Measurements from ENCODE around the gene PTGR3. TPM values are rescaled to one million over a fixed set of nuclear protein-coding genes. Genes with fewer than 3 reads are reported as not detected.
"Not testable (repeated sequence)": the region's sequence is repeated elsewhere in the genome, so short reads cannot be mapped to it uniquely, and the experiment has no call there.

PTGR3 gene
- total RNA-seq, 1 experiment from 2014 or later = 1.6 TPM

DNA sequence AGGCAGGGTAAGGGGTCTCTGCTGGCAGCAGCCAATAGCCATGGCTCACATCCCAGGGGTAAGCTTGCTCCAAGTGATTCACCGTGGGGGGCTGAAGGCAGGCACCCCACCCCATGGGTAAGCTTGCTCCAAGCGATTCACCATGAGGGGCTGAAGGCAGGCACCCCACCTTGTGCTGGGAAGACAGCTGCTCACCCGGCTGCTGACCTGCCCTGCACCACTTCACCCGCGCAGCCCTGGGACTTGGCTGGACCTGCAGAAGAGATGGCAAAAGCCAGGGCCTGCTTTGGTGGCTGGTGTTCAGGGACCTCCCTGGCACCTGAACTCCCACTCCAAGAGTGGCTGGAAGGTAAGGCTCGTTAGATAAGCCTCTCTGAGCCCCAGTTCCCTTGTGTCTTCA lies 19.2 kb downstream of the PTGR3 start:
- H3K79me1 ChIP-seq (ENCODE audit: insufficient read depth, low read depth, low read length, poor library complexity, severe bottlenecking) = no peaks in the 10 kb centered on the region

GRCh38 chr18:75187702-75188101 lies 21.2 kb downstream of the PTGR3 start:
- not testable (repeated sequence) for DNase-seq; H3K56ac ChIP-seq (ENCODE audit: insufficient read length, low read depth, low read length); H3K18ac ChIP-seq (ENCODE audit: insufficient read length, low read depth, low read length); H3K23me2 ChIP-seq (ENCODE audit: insufficient read length, low read depth, low read length, poor library complexity, severe bottlenecking); H2AFZ ChIP-seq (ENCODE audit: low read length); H3K79me1 ChIP-seq (ENCODE audit: insufficient read depth, low read depth, low read length, poor library complexity, severe bottlenecking); H3K27ac Mint-ChIP-seq; H3T11ph ChIP-seq (ENCODE audit: low read length); H3K27me3 ChIP-seq (ENCODE audit: insufficient read depth, low read length); H2BK12ac ChIP-seq (ENCODE audit: insufficient read length, low read depth, low read length); H3K36me3 Mint-ChIP-seq (ENCODE audit: insufficient read depth in 1 of 3, low read depth in 3 of 3); H3K27ac ChIP-seq (ENCODE audit: insufficient read length, low read depth, low read length); H3K9ac ChIP-seq (ENCODE audit: extremely low read depth, insufficient read length, low read length); H3K79me2 ChIP-seq (ENCODE audit: insufficient read depth, low read length); H3K4ac ChIP-seq (ENCODE audit: low read depth, low read length); H2BK20ac ChIP-seq (ENCODE audit: low read depth, low read length, poor library complexity, severe bottlenecking); H3K27me3 Mint-ChIP-seq (ENCODE audit: low read depth); H3K9me3 Mint-ChIP-seq; H3K4me2 ChIP-seq (ENCODE audit: insufficient read depth, insufficient read length, low read length); H2BK15ac ChIP-seq (ENCODE audit: low read depth, low read length); H3K23ac ChIP-seq (ENCODE audit: insufficient read length, low read depth, low read length); H4K20me1 ChIP-seq (ENCODE audit: control insufficient read depth, insufficient read depth, insufficient read length); H4K5ac ChIP-seq (ENCODE audit: insufficient read length, low read depth, low read length); H3K14ac ChIP-seq (ENCODE audit: insufficient read depth, low read length); H3K4me1 ChIP-seq (ENCODE audit: insufficient read depth, low read length); H3K9me3 ChIP-seq (ENCODE audit: control insufficient read depth, low read depth, low read length); H4K91ac ChIP-seq (ENCODE audit: insufficient read length, low read depth, low read length); H2AK5ac ChIP-seq (ENCODE audit: insufficient read length, low read length); H3K4me3 Mint-ChIP-seq; H3K4me1 Mint-ChIP-seq; H2BK120ac ChIP-seq (ENCODE audit: low read depth, low read length, poor library complexity, severe bottlenecking); H4K8ac ChIP-seq (replicated peaks; ENCODE audit: insufficient read length, low read depth, low read length); H2BK5ac ChIP-seq (ENCODE audit: insufficient read length, low read length)
- no CpG with 5 or more reads among the region's 4 CpGs for WGBS (ENCODE audit: extremely low coverage, insufficient read length, low lambda C conversion rate)

More for the DNA sequence above, 19.2 kb downstream of the PTGR3 start:
- H4K5ac ChIP-seq (ENCODE audit: insufficient read length, low read depth, low read length) = no peak overlapping the region
- H3K23ac ChIP-seq (ENCODE audit: insufficient read length, low read depth, low read length) = no peak overlapping the region
- H3K27me3 ChIP-seq (ENCODE audit: insufficient read depth, low read length) = no peaks in the 10 kb centered on the region
- TF ChIP-seq CTCF (conservative IDR thresholded peaks at IDR 0.05) = no peak
- Mint-ChIP-seq H3K27ac (no peak overlapping the region), H3K36me3 (ENCODE audit: insufficient read depth in 1 of 3, low read depth in 3 of 3) (no peaks in the 10 kb centered on the region), H3K4me3 (no peak overlapping the region), H3K27me3 (ENCODE audit: low read depth) (peaks cover 2% of the 10 kb centered on the region), H3K4me1 (peaks cover 4 to 8% of the 10 kb centered on the region in 2 experiments), H3K9me3 (no peaks in the 10 kb centered on the region)
- H3K56ac ChIP-seq (ENCODE audit: insufficient read length, low read depth, low read length) = no peak overlapping the region
- H2BK15ac ChIP-seq (ENCODE audit: low read depth, low read length) = no peak overlapping the region
- H2BK120ac ChIP-seq (ENCODE audit: low read depth, low read length, poor library complexity, severe bottlenecking) = no peak overlapping the region
- no peak for DNase-seq
- no peak overlapping the region for H3K4me2 ChIP-seq (ENCODE audit: insufficient read depth, insufficient read length, low read length)
- H3K18ac ChIP-seq (ENCODE audit: insufficient read length, low read depth, low read length) = no peak overlapping the region
- no peaks in the 10 kb centered on the region for H4K20me1 ChIP-seq (ENCODE audit: control insufficient read depth, insufficient read depth, insufficient read length)
- no peak overlapping the region for H2BK5ac ChIP-seq (ENCODE audit: insufficient read length, low read length)
- no peak overlapping the region for H3K4ac ChIP-seq (ENCODE audit: low read depth, low read length)
- H2AFZ ChIP-seq (ENCODE audit: low read length) = no peak overlapping the region
- no peaks in the 10 kb centered on the region for H3K79me2 ChIP-seq (ENCODE audit: insufficient read depth, low read length)
- H2BK20ac ChIP-seq (ENCODE audit: low read depth, low read length, poor library complexity, severe bottlenecking) = no peak overlapping the region
- no peaks in the 10 kb centered on the region for H3K23me2 ChIP-seq (ENCODE audit: insufficient read length, low read depth, low read length, poor library complexity, severe bottlenecking)
- H3K9me3 ChIP-seq (ENCODE audit: control insufficient read depth, low read depth, low read length) = no peaks in the 10 kb centered on the region
- H2BK12ac ChIP-seq (ENCODE audit: insufficient read length, low read depth, low read length) = no peak overlapping the region
- H3K14ac ChIP-seq (ENCODE audit: insufficient read depth, low read length) = no peak overlapping the region
- no peak overlapping the region for H3K9ac ChIP-seq (ENCODE audit: extremely low read depth, insufficient read length, low read length)
- no peak overlapping the region for H4K91ac ChIP-seq (ENCODE audit: insufficient read length, low read depth, low read length)
- H3K4me1 ChIP-seq (ENCODE audit: insufficient read depth, low read length) = no peaks in the 10 kb centered on the region
- no CpG with 5 or more reads among the region's 6 CpGs for WGBS (ENCODE audit: extremely low coverage, insufficient read length, low lambda C conversion rate)
- no peak overlapping the region for H2AK5ac ChIP-seq (ENCODE audit: insufficient read length, low read length)
- H3T11ph ChIP-seq (ENCODE audit: low read length) = no peak overlapping the region
- H4K8ac ChIP-seq (replicated peaks; ENCODE audit: insufficient read length, low read depth, low read length) = no peak overlapping the region
- H3K27ac ChIP-seq (ENCODE audit: insufficient read length, low read depth, low read length) = no peak overlapping the region
